Gastrocnemius medialis (tissue), 4 donors: Measurements from ENCODE around the gene VCPKMT.

ENCODE experiments used
- POLR2A ChIP-seq, 2 donors: fragments of 450-650 bp; IDR thresholded peaks; one replicate each; pipeline ENCODE4 v1.6.1; 2017; ENCODE audit warnings: antibody characterized with exemption in 2 of 2, mild to moderate bottlenecking in 2 of 2, moderate library complexity in 2 of 2
- TF ChIP-seq, protein P1 (sequence below), 5 experiments: fragments of 450-650 bp in 3 of 5; fragments of 200-600 bp in 2 of 5; sonication (generic) in 2 of 5; IDR thresholded peaks in 4 of 5; conservative IDR thresholded peaks in 1 of 5; 1 replicate in 4 of 5; 2 replicates in 1 of 5; pipeline ENCODE4 v1.5.1; 2016 to 2019; ENCODE audit warnings: antibody characterized with exemption in 5 of 5, mild to moderate bottlenecking in 3 of 5, moderate library complexity in 3 of 5

DNA sequence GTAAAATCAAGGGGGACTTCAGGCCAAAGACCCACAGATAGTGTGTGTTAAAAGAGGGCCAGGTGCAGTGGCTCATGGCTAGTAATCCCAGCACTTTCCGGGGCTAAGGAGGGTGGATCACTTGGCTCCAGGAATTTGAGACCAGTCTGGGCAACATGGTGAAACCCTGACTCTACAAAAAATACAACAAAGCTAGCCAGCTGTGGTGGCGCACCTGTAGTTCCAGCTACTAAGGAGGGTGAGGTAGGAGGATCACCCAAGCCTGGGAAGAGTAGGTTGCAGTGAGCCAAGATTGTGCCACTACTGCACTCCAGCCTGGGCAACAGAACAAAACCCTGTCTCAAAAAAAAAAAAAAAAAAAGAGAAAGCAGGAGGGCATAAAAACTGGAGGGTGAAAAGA is 8.5 kb downstream of the VCPKMT start:
- TF ChIP-seq, protein P1, sequence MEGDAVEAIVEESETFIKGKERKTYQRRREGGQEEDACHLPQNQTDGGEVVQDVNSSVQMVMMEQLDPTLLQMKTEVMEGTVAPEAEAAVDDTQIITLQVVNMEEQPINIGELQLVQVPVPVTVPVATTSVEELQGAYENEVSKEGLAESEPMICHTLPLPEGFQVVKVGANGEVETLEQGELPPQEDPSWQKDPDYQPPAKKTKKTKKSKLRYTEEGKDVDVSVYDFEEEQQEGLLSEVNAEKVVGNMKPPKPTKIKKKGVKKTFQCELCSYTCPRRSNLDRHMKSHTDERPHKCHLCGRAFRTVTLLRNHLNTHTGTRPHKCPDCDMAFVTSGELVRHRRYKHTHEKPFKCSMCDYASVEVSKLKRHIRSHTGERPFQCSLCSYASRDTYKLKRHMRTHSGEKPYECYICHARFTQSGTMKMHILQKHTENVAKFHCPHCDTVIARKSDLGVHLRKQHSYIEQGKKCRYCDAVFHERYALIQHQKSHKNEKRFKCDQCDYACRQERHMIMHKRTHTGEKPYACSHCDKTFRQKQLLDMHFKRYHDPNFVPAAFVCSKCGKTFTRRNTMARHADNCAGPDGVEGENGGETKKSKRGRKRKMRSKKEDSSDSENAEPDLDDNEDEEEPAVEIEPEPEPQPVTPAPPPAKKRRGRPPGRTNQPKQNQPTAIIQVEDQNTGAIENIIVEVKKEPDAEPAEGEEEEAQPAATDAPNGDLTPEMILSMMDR (IDR thresholded peaks at IDR 0.05 in 4 of 5, conservative IDR thresholded peaks at IDR 0.05 in 1 of 5): no peak
- TF ChIP-seq POLR2A (IDR thresholded peaks at IDR 0.05): no peak
